NCI-H1092 (cell line): ENCODE results near the gene ANKRD13A.
"Not testable (repeated sequence)": the region's sequence is repeated elsewhere in the genome, so short reads cannot be mapped to it uniquely, and the experiment has no call there.

Experiments
- DNase-seq: peaks from one replicate; lab custom pipeline; 2025; lab: John Stamatoyannopoulos, UW

ANKRD13A gene

GRCh38 chr12:109983432-109984142 lies 15.6 kb upstream of the ANKRD13A start:
- no peak for DNase-seq

GRCh38 chr12:109986236-109986635 lies 13.0 kb upstream of the ANKRD13A start:
- DNase-seq, result not testable (repeated sequence)

- DNase-seq, result no peak
Measured at GRCh38 chr12:109987615-109988014, 11.6 kb upstream of the ANKRD13A start.

GRCh38 chr12:109988274-109988673 lies 11.0 kb upstream of the ANKRD13A start:
- DNase-seq, result no peak

GRCh38 chr12:109988903-109989302 lies 10.3 kb upstream of the ANKRD13A start:
- DNase-seq, result no peak

- no peak for DNase-seq
Measured at GRCh38 chr12:109989380-109989779, 9.8 kb upstream of the ANKRD13A start.

- DNase-seq, result no peak
Measured at GRCh38 chr12:109991586-109991985, 7.6 kb upstream of the ANKRD13A start.

GRCh38 chr12:109993091-109993490 lies 6.1 kb upstream of the ANKRD13A start:
- DNase-seq, result no peak

- no peak for DNase-seq
Measured at GRCh38 chr12:109994401-109995175, 4.6 kb upstream of the ANKRD13A start.

GRCh38 chr12:109995361-109995685 lies 3.9 kb upstream of the ANKRD13A start:
- no peak for DNase-seq

- DNase-seq, result peak; percentile 81
Measured at GRCh38 chr12:109995686-109996482, 3.3 kb upstream of the ANKRD13A start, which contains the start of gene GIT2. Gene GIT2 (minus strand): TSS chr12:109996368. CDS start chr12:109996224, 144 bp downstream.

GRCh38 chr12:109996483-109996853 lies 2.8 kb upstream of the ANKRD13A start:
- DNase-seq, result no peak

GRCh38 chr12:109997393-109997792 lies 1.8 kb upstream of the ANKRD13A start:
- DNase-seq, result no peak

- DNase-seq, result no peak
Measured at GRCh38 chr12:109998241-109998903, 858 bp upstream of the ANKRD13A start.

- no peak for DNase-seq
Measured at GRCh38 chr12:109999649-109999971, 380 bp downstream of the ANKRD13A start.

- DNase-seq, result no peak
Measured at GRCh38 chr12:109999983-110000505, 814 bp downstream of the ANKRD13A start.

- no peak for DNase-seq
Measured at GRCh38 chr12:110001596-110001995, 2.4 kb downstream of the ANKRD13A start.

GRCh38 chr12:110002676-110003515 lies 3.7 kb downstream of the ANKRD13A start:
- DNase-seq, result no peak

- DNase-seq, result no peak
Measured at GRCh38 chr12:110004598-110004997, 5.4 kb downstream of the ANKRD13A start.

GRCh38 chr12:110005319-110005973 lies 6.2 kb downstream of the ANKRD13A start:
- no peak for DNase-seq

GRCh38 chr12:110006115-110006514 lies 6.9 kb downstream of the ANKRD13A start:
- DNase-seq, result no peak
